ENCODE measurements around the gene SAXO2. TPM values are rescaled to one million over a fixed set of nuclear protein-coding genes. Genes with fewer than 3 reads are reported as not detected.
"Not testable (repeated sequence)": the region's sequence is repeated elsewhere in the genome, so short reads cannot be mapped to it uniquely, and the experiment has no call there.

Gene SAXO2
- total RNA-seq, 4 donors from 2014 or later, result 0.26 to 10.4 (median 5.2) TPM

DNA sequence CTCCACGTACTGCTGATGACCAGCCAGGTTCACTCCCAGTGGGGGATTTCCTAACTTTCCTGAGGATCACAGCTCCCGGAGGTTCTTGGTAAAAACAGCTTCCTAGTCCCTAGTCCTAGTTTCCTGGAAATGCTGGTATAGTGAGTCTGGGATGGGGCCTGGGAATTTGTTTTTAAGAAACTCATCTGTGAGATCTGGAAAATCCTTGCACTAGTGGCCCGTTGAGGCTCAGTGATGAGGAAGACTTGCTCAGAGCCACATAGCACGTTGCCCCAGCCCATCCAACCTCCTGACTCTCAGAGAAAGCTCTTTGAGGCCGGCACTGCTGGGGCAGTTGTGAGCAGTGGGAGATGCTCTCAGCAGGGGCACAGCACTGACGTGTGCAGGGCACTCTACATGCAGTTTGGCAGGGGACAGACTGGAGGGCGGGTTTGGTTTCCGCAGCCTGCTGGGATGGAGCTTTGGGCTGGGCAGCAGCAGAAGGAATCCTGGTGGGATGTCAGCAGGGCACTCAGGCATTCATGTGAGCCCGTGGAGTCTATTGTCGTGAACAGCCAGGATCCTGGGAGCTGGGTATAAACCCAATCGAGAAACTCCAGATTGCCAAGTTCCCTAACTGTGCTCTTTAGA lies 31.6 kb downstream of the SAXO2 start:
- DNase-seq, result no peak
- intact Hi-C loops (cut with DNase I; ENCODE audit: low total_unique reads), result no loop called here
- TF ChIP-seq POLR2A (IDR thresholded peaks at IDR 0.05), result no peak
- no peak for TF ChIP-seq CTCF (IDR thresholded peaks at IDR 0.05)
- Histone ChIP-seq H3K27me3 (no peaks in the 10 kb centered on the region), H3K27ac (no peak overlapping the region), H3K9me3 (no peaks in the 10 kb centered on the region), H3K4me3 (no peak overlapping the region), H3K36me3 (no peaks in the 10 kb centered on the region), H3K4me1 (no peaks in the 10 kb centered on the region)

DNA sequence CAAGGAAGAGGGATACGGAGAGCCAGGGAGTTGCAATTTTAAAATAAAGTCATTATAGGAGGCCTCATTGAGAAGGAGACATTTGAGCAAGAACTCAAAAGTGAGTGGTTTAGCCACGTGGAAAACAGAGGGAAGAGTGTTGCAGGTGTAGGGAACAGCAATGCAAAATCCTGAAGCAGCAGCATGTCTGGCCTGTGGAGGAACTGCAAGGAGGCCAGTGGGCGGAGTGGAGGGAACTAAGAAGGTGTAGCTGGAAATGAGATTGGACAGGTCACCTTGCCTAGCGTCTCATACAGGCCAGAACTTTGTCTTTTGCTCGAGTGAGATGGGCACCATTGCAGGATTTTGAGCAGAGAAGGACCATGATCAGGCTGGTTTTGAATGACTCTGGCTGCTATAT lies 34.9 kb downstream of the SAXO2 start:
- no peaks in the 10 kb centered on the region for H3K27me3 ChIP-seq

GRCh38 chr15:82298032-82298431 lies 35.4 kb downstream of the SAXO2 start:
- no peak for DNase-seq
- intact Hi-C loops (cut with DNase I; ENCODE audit: low total_unique reads), result no loop called here
- Histone ChIP-seq H3K4me1 (no peaks in the 10 kb centered on the region), H3K27me3 (no peaks in the 10 kb centered on the region), H3K4me3 (no peak overlapping the region), H3K9me3 (no peaks in the 10 kb centered on the region), H3K36me3 (no peaks in the 10 kb centered on the region), H3K27ac (no peak overlapping the region)
- TF ChIP-seq POLR2A (IDR thresholded peaks at IDR 0.05) (no peak), CTCF (IDR thresholded peaks at IDR 0.05) (no peak)

More for the DNA sequence above, 34.9 kb downstream of the SAXO2 start:
- no peak overlapping the region for H3K27ac ChIP-seq
- H3K4me1 ChIP-seq, result no peaks in the 10 kb centered on the region
- intact Hi-C loops (cut with DNase I; ENCODE audit: low total_unique reads), result no loop called here
- DNase-seq, result no peak
- H3K4me3 ChIP-seq, result no peak overlapping the region
- TF ChIP-seq POLR2A (IDR thresholded peaks at IDR 0.05), result no peak
- no peak for TF ChIP-seq CTCF (IDR thresholded peaks at IDR 0.05)
- no peaks in the 10 kb centered on the region for H3K36me3 ChIP-seq
- H3K9me3 ChIP-seq, result no peaks in the 10 kb centered on the region

GRCh38 chr15:82298520-82298919 lies 35.9 kb downstream of the SAXO2 start:
- TF ChIP-seq CTCF (IDR thresholded peaks at IDR 0.05), result no peak
- no peak for TF ChIP-seq POLR2A (IDR thresholded peaks at IDR 0.05)
- H3K27me3 ChIP-seq, result no peaks in the 10 kb centered on the region
- intact Hi-C loops (cut with DNase I; ENCODE audit: low total_unique reads), result no loop called here
- no peaks in the 10 kb centered on the region for H3K4me1 ChIP-seq
- no peaks in the 10 kb centered on the region for H3K9me3 ChIP-seq
- H3K4me3 ChIP-seq, result no peak overlapping the region
- no peak for DNase-seq
- H3K27ac ChIP-seq, result no peak overlapping the region
- no peaks in the 10 kb centered on the region for H3K36me3 ChIP-seq

DNA sequence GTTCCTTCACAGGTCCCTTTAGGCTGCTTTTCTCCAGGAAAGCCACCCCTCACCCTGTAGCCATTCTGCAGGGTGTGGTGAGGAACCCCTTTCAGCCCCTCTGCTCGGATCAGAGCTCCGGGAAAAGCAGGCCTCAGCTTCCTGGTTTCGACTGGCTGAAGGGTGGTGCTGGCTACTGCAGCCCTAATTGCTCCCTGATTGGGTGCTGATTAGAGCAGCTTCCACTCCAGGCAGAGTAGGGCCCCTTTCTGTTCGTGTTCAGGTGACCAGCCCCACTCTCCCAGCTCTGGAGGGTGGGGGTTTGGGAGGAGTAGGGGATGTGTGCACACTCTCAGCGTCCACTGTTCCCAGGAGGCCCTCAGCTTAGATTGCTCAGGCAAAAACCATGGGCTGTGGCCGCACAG lies 36.9 kb downstream of the SAXO2 start:
- H3K9me3 ChIP-seq; H3K4me1 ChIP-seq; intact Hi-C loops (cut with DNase I; ENCODE audit: low total_unique reads); DNase-seq; H3K27me3 ChIP-seq; H3K27ac ChIP-seq; H3K4me3 ChIP-seq; H3K36me3 ChIP-seq: not testable (repeated sequence)

- H3K9me3 ChIP-seq; intact Hi-C loops (cut with DNase I; ENCODE audit: low total_unique reads); DNase-seq; H3K4me1 ChIP-seq; H3K36me3 ChIP-seq; H3K27me3 ChIP-seq; H3K27ac ChIP-seq; H3K4me3 ChIP-seq: not testable (repeated sequence)
These were observed 37.7 kb downstream of the SAXO2 start for GRCh38 chr15:82300326-82300725.
